ENCODE results near the gene KSR2. TPM values are rescaled to one million over a fixed set of nuclear protein-coding genes. Genes with fewer than 3 reads are reported as not detected.
"Not testable (repeated sequence)": the region's sequence is repeated elsewhere in the genome, so short reads cannot be mapped to it uniquely, and the experiment has no call there.

Gene KSR2
- polyA plus RNA-seq, 3 donors: under 0.01 to 0.20 (median 0.01) TPM

- H3K27ac ChIP-seq (ENCODE audit: low read depth, low read length): no peak overlapping the region
- 70 to 93% (median 80%) methylated on average over 6 of the region's 6 CpGs for WGBS, 3 donors
Observed at GRCh38 chr12:117640511-117640910, 328.3 kb downstream of the KSR2 start.

- H3K27ac ChIP-seq (ENCODE audit: low read depth, low read length): no peak overlapping the region
- 46 to 61% (median 50%) methylated on average over 2 of the region's 2 CpGs for WGBS, 3 donors
Observed at GRCh38 chr12:117629454-117629853, 339.3 kb downstream of the KSR2 start.

GRCh38 chr12:117628711-117629110 lies 340.1 kb downstream of the KSR2 start:
- H3K27ac ChIP-seq (ENCODE audit: low read depth, low read length): not testable (repeated sequence)
- 51 to 69% (median 66%) methylated on average over 7 of the region's 7 CpGs for WGBS, 3 donors

GRCh38 chr12:117622741-117623140 lies 346.0 kb downstream of the KSR2 start:
- WGBS, 3 donors: 83 to 100% (median 91%) methylated on average over 1 of the region's 1 CpG
- no peak overlapping the region for H3K27ac ChIP-seq (ENCODE audit: low read depth, low read length)

- H3K27ac ChIP-seq (ENCODE audit: low read depth, low read length): no peak overlapping the region
Observed at GRCh38 chr12:117622087-117622486, 346.7 kb downstream of the KSR2 start.

GRCh38 chr12:117607778-117608177 lies 361.0 kb downstream of the KSR2 start:
- no peak overlapping the region for H3K27ac ChIP-seq (ENCODE audit: low read depth, low read length)
- 61 to 80% (median 63%) methylated on average over 7 of the region's 7 CpGs for WGBS, 3 donors

GRCh38 chr12:117606945-117607344 lies 361.8 kb downstream of the KSR2 start:
- 61 to 71% (median 66%) methylated on average over 5 of the region's 5 CpGs for WGBS, 3 donors

GRCh38 chr12:117606024-117606423 lies 362.8 kb downstream of the KSR2 start:
- no peak overlapping the region for H3K27ac ChIP-seq (ENCODE audit: low read depth, low read length)

More at GRCh38 chr12:117606945-117607344, 361.8 kb downstream of the KSR2 start:
- H3K27ac ChIP-seq (ENCODE audit: low read depth, low read length): no peak overlapping the region

- WGBS, 3 donors: 56 to 72% (median 60%) methylated on average over 4 of the region's 4 CpGs
- H3K27ac ChIP-seq (ENCODE audit: low read depth, low read length): no peak overlapping the region
Observed at GRCh38 chr12:117603316-117604113, 365.3 kb downstream of the KSR2 start.

- 56 to 80% (median 77%) methylated on average over 5 of the region's 5 CpGs for WGBS, 3 donors
- H3K27ac ChIP-seq (ENCODE audit: low read depth, low read length): no peak overlapping the region
Observed at GRCh38 chr12:117599849-117600248, 368.9 kb downstream of the KSR2 start.

- H3K27ac ChIP-seq (ENCODE audit: low read depth, low read length): no peak overlapping the region
- WGBS, 3 donors: 50 to 64% (median 56%) methylated on average over 6 of the region's 6 CpGs
Observed at GRCh38 chr12:117596968-117597367, 371.8 kb downstream of the KSR2 start.

- no peak overlapping the region for H3K27ac ChIP-seq (ENCODE audit: low read depth, low read length)
- 65 to 80% (median 68%) methylated on average over 1 of the region's 1 CpG for WGBS, 3 donors
Observed at GRCh38 chr12:117595751-117596150, 373.0 kb downstream of the KSR2 start.

GRCh38 chr12:117594481-117594880 lies 374.3 kb downstream of the KSR2 start:
- no peak overlapping the region for H3K27ac ChIP-seq (ENCODE audit: low read depth, low read length)
- WGBS, 3 donors: 34 to 46% (median 39%) methylated on average over 4 of the region's 4 CpGs

- no peak overlapping the region for H3K27ac ChIP-seq (ENCODE audit: low read depth, low read length)
- WGBS, 3 donors: 47 to 59% (median 52%) methylated on average over 7 of the region's 7 CpGs
Observed at GRCh38 chr12:117593815-117594400, 374.9 kb downstream of the KSR2 start.

GRCh38 chr12:117592588-117593305 lies 376.0 kb downstream of the KSR2 start:
- 52 to 70% (median 57%) methylated on average over 8 to 9 of the region's 9 CpGs for WGBS, 3 donors
- H3K27ac ChIP-seq (ENCODE audit: low read depth, low read length): no peak overlapping the region

GRCh38 chr12:117590999-117591398 lies 377.8 kb downstream of the KSR2 start:
- no peak overlapping the region for H3K27ac ChIP-seq (ENCODE audit: low read depth, low read length)
- 40 to 76% (median 55%) methylated on average over 2 of the region's 2 CpGs for WGBS, 3 donors

- WGBS, 3 donors: 88 to 93% (median 92%) methylated on average over 3 of the region's 3 CpGs
- no peak overlapping the region for H3K27ac ChIP-seq (ENCODE audit: low read depth, low read length)
Observed at GRCh38 chr12:117590386-117590785, 378.4 kb downstream of the KSR2 start.

GRCh38 chr12:117589021-117589420 lies 379.8 kb downstream of the KSR2 start:
- 82 to 95% (median 82%) methylated on average over 1 of the region's 1 CpG for WGBS, 3 donors

GRCh38 chr12:117587631-117588287 lies 381.0 kb downstream of the KSR2 start:
- WGBS, 3 donors: 13 to 20% (median 18%) methylated on average over 12 of the region's 12 CpGs
- no peak overlapping the region for H3K27ac ChIP-seq (ENCODE audit: low read depth, low read length)

More at GRCh38 chr12:117589021-117589420, 379.8 kb downstream of the KSR2 start:
- no peak overlapping the region for H3K27ac ChIP-seq (ENCODE audit: low read depth, low read length)

All from adipose tissue (tissue), 3 donors.